Measurements from ENCODE around the gene FLT3.
"Not testable (repeated sequence)": the region's sequence is repeated elsewhere in the genome, so short reads cannot be mapped to it uniquely, and the experiment has no call there.

Gene FLT3

GRCh38 chr13:28100150-28101121 lies at the start of gene FLT3:
TSS of gene FLT3 (minus strand) at chr13:28100576. CDS start at chr13:28100510, 66 bp downstream.
- DNase-seq, result peak; percentile 31 to 53

GRCh38 chr13:28147495-28147894 lies 47.1 kb upstream of the FLT3 start:
- DNase-seq, result no peak

GRCh38 chr13:28145049-28145448 lies 44.7 kb upstream of the FLT3 start:
- DNase-seq, result no peak

- DNase-seq, result not testable (repeated sequence)
Measured at GRCh38 chr13:28141542-28141941, 41.2 kb upstream of the FLT3 start.

GRCh38 chr13:28140433-28141125 lies 40.2 kb upstream of the FLT3 start:
- DNase-seq, result no peak

- peak; percentile 89 to 90 for DNase-seq
Measured at GRCh38 chr13:28138756-28139470, 38.5 kb upstream of the FLT3 start.

- peak; percentile 94 for DNase-seq
Measured at GRCh38 chr13:28138012-28138755, 37.8 kb upstream of the FLT3 start, which contains the start of gene PAN3. TSS of gene PAN3 (plus strand) at chr13:28138545. CDS start at chr13:28138658, 113 bp downstream.

- no peak for DNase-seq
Measured at GRCh38 chr13:28137596-28137995, 37.2 kb upstream of the FLT3 start.

GRCh38 chr13:28136916-28137315 lies 36.5 kb upstream of the FLT3 start:
- DNase-seq, result peak; percentile 4 to 27

GRCh38 chr13:28131646-28132045 lies 31.3 kb upstream of the FLT3 start:
- no peak for DNase-seq

- no peak for DNase-seq
Measured at GRCh38 chr13:28129911-28130693, 29.7 kb upstream of the FLT3 start.

- no peak for DNase-seq
Measured at GRCh38 chr13:28128926-28129325, 28.6 kb upstream of the FLT3 start.

GRCh38 chr13:28128030-28128429 lies 27.7 kb upstream of the FLT3 start:
- no peak for DNase-seq

GRCh38 chr13:28121224-28121623 lies 20.8 kb upstream of the FLT3 start:
- DNase-seq, result no peak

- DNase-seq, result no peak
Measured at GRCh38 chr13:28120317-28120716, 19.9 kb upstream of the FLT3 start.

GRCh38 chr13:28117689-28118377 lies 17.5 kb upstream of the FLT3 start:
- no peak for DNase-seq

- DNase-seq, result no peak
Measured at GRCh38 chr13:28116736-28117135, 16.4 kb upstream of the FLT3 start.

- DNase-seq, result no peak
Measured at GRCh38 chr13:28110414-28110813, 10.0 kb upstream of the FLT3 start.

- no peak for DNase-seq
Measured at GRCh38 chr13:28106976-28107375, 6.6 kb upstream of the FLT3 start.

- not testable (repeated sequence) for DNase-seq
Measured at GRCh38 chr13:28101886-28102285, 1.5 kb upstream of the FLT3 start.

Measured in CD4-positive, alpha-beta T cell treated with Interleukin-1 beta for 1 hour (primary cell).